HG03108 (cell line): ENCODE results near the gene TNS3.

Experiments
- ATAC-seq: cut with Tn5 transposase; IDR thresholded peaks from one replicate; pipeline ENCODE4 v1.9.1; 2021; ENCODE audit warnings: moderate library complexity; ENCODE audit not compliant: unreplicated experiment

Gene TNS3

DNA sequence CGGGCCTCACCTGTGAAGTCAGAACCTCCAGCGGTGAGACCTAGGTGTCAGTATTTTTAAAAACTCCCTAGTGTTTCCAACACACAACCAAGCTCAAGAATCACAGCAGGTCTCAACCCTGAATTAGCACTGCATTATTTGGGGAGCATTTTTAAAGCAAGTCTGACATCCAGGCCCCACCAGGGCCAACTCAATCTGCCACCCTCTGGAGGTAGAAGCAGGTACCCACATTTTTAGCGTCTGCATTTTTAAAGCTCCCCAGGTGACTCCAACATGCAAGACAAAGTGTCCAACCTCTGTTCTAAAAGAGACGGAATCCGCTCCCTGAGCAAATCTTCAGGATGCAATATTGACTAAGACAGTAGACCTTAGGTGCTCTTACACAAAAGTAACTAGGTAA is 225.7 kb downstream of the TNS3 start:
- no peak for ATAC-seq

DNA sequence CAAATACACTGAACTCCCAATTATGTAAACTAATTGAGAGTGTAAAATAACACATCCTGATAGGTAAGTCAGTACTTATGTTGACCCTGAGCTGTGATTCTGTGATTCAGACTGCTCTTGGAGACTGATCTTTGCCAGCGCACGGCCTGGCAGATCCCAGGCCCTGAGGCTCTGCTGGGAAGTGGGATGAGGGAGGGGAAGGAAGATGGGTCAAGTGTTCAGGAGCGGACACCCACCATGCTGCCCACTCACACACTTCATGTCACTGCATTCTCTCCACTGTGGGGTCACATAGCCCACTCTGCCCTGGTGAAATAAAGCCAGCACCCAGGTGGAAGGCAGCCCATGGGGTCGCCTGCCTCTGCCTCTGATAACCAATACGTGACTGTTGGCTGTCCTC is 226.2 kb downstream of the TNS3 start:
- ATAC-seq: no peak

DNA sequence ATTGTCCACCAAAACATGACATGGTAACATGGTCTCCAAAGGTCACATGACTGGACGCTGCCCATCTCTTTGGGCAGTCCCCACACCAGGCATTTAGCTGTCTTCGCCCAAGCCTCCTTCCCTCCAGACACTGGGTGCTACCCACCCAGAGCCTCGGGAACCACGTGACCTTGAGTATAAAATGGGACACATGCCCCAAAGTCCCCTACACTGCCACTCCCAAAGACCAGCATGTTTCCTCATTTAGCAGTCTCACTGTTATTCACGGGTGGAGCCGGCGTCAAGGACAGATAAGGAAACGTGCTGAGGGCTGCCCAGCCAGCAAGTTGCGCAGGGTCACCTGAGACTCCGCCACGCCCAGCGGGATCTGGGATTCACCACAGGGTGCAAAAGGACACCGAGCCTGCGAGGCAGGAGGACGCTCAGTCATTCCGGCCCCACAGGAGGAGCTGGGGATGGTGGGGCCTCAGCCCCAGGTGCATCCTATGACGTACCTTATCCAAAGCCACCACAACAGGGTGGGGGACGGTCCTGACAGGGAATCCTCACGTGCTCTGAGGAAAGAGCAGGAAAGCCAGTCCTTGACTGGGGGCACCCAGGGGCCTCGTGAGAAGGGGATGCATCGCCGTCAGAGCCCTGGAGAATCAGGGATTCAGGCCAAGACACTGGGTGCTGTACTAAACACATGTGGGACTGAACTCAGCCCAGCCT is 226.9 kb downstream of the TNS3 start:
- no peak for ATAC-seq

DNA sequence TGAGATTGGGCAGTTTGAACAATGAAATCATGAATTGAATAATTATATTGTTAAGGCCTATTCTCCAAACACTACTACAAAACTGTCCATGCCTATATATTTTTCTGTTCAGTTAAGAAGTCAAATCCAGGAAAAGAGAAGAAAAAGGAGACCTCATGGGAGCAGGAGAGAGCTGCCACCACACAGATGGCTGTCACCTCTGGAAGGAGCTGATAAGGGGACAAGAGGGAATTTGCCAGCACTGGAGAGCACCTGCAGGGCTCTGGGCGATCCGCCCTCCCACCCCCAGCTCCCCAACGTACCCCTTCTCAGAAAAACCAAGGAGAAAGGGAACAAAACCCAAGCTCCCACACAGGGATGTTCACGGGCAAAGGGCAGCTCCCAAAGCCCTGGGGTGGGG is 227.8 kb downstream of the TNS3 start:
- no peak for ATAC-seq

DNA sequence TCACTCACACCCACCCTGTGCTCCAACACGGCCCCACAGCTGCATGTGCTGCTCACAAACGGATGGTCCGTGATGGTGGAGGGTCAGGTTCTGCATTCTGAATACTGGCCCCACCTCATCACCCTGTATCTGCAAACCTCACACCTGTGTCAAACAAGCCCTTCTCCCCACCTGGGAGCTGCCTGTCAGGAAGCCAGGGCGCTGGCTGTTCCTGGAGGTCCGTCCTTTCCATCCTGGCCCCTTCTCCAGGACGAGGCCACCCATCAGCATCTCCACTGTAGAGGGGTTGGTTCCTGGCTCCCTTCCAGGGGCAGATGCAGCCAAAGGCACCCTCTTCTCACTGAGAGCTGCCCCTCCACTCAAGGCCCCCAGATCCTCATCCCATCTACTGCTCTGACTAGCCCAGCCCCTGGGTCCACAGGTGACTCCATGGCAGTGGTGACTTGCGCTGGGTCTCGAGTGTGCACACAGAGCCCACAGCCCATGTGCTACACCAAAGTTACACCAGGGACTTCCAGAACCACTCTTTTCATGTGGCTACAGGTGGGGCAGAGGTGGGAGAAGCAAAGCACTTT is 229.4 kb downstream of the TNS3 start:
- no peak for ATAC-seq

DNA sequence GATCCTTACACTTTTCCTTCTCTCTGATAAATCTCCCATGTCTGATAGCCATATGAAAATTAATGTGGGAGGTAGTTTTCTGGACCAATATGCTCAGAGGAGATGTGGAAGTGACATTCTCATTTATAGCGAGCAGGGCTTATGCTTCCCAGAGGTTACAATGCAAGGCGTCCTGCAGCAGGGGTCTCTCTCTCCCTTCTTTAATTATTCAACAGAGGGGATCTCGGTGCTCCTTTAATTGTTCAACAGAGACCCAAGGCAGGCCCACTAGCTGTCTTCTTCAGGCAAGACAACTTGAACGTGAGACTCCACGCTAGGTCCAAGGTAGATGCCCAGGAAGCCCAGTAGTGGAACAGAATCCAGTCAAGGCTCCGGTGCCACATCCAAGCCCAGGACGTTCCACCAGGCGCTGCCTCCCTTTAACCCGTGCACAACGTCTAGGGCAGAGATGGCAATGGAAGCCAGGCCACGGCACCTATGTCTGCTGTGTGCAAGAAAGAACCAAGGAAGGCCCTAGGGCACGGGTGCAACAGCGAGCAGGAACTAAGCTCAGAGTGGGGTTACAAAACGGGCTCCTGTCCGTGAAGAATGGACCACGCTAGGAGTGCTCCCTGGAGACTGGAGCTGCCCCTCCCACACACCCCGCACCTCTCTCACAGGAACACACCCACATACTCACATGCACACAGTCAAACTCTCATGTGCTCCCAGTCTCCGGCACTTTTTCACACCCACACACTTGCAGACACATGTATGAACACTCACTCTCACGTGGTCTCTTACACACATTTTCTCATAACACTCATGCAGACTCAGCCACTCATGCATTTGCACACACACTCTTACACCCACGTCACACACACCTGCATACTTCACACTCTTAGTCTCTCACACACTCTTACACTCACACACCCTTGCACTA is 230.4 kb downstream of the TNS3 start:
- ATAC-seq: no peak

DNA sequence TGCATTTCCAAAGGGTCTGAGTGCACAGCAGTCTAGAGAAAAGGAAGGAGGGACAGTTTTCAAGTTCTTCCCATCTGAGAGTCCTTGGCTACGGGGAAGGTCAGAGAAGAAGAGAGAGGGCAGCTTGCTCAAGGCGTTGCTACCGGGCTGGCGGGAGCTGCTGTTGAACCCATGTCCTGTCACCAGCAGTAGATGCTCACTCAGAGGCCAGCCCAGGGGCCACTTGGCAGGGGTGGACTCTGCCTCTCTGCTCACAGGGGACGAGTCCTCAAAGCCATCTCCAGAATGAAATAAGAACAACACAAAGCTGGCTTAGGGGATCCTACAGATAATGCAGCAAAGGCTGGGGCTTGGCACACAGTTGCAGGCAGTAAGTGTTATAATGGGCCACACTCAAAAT is 231.5 kb downstream of the TNS3 start:
- no peak for ATAC-seq

DNA sequence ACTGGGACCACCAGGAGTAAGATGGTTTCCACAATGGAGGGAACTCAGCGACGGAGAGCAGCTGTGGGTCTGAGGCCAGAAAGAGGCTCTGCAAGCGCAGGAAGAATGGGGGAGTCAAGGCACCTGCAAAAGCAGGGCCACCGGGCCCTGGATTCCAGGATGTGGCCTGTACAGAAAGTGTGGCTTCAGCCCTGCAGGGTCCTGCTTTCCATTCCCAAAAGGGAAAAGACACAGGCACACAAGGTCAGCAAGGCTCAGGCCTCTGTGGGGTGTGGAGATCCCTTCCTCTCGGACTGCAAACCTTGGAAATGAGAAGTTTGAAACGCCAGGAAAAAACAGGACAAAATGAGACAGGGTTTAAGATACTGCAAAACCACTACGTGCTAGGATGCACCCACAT is 232.5 kb downstream of the TNS3 start:
- no peak for ATAC-seq

DNA sequence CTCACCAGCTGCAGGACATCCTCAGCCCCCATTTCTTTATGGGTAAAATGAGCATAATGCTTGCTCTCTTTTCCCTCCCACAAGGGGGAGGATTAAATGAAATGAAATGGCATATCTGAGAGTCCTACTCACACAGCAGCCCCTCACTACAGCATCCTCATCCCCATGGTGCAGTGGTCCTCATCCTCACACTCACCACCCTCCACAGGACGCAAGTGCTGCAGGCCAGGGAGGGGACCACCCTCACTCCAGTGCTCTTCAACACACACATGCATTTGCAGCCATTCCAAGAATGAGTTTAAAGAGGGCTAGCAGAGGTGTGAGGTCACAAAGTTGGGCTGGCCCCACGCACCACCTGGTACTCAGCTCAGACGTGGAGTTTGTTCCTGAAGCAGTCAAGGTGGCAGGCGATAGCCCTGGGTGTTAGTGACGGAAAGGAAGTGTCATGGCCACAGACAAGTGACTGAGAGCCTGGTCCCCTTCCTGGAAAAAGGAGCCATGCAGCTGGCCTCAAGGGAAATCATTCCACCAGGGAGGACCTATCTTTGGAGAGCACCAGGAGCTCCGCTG is 234.0 kb downstream of the TNS3 start:
- no peak for ATAC-seq

DNA sequence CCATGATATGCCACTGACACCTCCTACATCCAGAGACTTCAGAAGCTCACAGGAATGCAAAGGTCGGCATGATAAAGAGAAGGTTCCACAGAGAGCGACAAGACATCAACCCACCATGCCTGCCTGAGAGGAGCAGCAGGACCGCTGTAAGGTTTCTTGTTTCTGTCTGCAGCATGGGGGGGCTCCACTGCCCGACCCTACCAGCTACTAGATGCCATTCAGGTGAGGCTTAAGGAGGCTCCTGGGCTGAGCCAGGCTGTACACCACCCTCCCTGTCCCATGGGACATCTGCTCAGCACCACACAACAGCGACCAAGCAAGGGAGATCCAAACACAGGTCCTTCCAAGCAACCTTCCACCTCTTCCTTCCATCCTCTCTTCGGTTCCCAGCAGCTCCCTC is 234.6 kb downstream of the TNS3 start:
- no peak for ATAC-seq

DNA sequence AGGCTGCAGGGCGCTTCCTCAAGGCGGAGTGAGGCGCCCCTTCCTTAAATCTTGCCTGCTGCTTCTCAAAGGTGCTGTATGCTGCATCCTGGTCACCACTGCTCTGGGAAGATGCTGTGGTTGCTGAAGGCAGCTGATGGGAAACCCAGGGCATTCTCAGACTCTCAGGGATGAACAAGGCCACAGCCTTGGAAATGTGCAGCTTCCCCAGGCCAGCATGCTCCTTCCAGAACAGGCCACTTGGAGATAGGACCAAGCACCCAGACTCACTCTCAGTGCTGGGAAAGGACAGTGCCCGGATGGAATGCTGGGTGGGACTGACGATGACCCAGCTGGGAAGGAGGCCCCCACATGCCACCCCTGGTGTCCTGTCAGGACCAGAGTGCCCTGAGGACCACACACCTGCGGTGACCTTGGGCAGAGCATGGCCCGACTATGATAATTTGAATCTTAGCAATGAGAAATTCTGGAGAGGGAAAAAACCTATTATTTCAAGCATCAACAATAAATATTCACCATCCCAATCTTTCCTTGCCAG is 235.5 kb downstream of the TNS3 start:
- no peak for ATAC-seq

DNA sequence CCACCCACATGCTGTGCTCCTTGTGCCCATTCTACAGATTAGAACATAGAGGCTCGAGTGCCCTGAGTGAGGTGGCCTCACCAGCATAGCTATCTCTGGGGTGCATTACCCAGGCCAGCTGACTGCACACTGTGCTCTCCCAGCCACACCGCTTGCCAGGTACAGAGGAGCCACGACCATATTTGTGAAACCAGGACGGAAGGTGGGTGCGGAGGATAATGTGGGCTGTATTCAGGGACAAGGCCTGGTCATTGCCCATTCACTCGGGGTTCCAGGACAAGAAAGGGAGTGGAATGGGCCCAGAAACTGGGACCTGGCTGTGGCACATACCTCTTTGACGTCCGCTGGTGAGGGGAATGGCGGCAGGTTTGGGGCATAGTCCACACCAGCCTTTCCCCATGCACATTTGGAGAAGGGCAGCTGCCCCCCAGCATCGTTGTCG is 236.0 kb downstream of the TNS3 start:
- ATAC-seq: no peak

DNA sequence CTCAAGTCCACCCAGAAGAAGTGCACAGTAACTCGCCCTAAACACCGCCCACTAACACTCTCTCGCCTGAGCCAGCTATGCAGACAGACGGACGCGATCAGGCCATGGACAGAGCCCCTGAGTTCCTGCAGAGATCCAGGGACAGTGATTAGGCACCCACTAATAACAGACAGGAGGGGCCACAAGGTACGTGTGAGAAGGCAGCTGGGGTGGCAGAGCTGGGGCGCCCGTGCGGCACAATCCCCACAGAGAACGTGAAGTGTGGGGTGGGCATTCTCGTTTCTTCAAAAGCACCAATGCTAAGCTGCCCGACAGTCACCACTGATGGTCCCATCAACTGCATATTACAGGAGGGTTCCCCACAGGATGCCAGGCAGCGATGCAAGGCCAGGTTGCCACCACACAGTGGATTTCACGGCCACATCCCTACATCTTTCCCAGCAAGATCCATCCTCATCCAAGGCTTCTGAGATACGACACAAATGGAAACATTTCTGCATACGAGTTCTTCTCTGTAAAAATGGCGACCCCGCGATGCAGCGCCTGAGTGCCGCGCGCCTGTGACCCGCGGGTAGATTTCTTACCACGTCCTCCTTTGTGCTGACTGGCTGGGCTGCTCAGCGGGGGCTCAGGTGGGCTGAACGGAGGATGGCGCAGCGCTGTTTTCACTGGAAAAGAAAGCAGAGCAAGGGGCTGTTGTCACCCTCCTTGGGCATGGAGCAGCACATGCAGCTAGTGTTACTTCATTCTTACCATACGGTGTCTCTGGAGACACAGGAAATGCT is 237.5 kb downstream of the TNS3 start:
- ATAC-seq: no peak

DNA sequence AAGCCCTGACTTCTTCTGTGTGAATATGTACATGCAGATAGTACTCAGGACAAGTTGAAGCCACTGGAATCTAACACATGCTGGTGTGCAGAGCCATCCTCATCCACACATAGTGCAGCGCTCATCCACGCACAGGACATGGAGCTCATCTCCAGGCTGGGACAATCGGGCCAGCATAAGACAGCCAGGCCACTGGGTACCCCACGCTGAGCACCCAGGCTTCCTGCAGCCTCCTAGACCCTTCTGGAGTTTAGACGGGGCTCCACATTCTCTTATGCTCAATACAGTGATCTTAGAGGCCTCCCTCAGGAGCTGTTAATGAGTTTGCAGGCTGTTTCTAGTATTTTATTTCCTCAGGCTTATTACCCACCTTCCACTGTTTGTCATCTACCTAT is 238.9 kb downstream of the TNS3 start:
- ATAC-seq: no peak

DNA sequence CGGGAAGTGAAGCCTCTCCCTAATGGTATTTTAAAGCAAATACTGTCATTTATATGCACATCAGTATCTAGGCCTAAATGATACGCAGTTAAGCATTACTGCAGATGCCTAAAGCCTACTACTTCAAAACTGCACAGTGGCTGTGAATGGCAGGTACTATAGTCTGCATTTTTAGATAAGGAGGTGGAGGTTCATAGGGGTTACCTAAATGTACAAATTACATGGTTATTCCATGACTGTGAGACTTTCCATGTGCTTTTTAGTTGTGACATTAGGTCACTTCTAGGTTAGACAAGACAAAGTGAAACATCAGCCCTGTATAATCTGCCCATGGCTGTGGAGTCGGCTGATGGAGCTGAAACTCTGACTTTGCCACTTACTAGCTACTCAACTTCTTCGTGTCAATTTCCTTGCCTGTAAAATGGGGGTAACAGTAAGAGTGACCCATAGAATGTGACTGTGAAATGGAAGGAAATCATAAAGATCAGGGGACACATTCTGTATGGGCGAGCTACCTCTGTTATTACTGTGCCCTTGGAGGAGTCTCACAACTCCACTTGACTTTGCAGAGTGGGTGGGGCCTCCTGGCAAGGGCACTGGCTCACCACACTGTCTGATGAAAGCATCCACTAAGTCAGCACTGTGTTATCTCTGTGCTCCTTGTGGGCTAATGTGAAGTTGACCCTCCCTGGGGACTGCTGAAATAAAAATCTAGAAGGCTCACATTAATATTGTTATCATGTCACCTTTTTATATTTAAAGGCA is 239.4 kb downstream of the TNS3 start:
- no peak for ATAC-seq

DNA sequence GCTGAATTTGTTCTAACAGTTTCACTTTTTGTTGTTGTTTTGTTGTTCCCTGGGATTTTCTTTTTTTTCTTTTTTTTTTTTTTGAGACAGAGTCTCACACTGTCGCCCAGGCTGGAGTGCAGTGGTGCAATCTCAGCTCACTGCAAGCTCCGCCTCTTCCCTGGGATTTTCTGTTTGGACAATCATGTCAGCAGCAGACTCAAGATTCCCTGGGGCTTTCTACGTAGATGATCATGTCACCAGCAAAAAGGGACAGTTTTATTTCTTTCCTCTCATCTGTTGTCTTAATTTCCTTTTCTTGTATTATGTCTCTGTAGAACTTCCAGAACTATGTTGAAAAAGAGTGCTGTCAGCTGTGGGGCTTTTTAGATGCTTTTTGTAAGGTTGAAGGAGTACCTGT is 241.4 kb downstream of the TNS3 start:
- no peak for ATAC-seq

DNA sequence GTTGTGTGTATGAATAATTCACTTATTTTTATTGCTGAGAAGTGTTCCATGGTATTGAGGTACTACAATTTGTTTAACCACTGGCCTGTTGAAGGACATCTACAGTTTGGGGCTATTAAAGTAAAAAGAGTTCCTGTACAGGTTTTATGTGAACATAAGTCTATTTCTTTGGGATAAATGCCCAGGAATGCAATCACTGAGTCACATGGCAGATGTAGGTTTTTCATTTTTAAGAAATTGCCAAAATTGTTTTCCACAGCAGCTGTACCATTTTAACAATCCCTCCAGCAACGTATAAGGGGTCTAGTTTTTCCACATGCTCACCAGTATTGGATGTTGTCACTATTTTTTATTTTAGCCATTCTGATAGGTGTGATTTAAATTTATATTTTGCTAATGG is 243.9 kb downstream of the TNS3 start:
- no peak for ATAC-seq

DNA sequence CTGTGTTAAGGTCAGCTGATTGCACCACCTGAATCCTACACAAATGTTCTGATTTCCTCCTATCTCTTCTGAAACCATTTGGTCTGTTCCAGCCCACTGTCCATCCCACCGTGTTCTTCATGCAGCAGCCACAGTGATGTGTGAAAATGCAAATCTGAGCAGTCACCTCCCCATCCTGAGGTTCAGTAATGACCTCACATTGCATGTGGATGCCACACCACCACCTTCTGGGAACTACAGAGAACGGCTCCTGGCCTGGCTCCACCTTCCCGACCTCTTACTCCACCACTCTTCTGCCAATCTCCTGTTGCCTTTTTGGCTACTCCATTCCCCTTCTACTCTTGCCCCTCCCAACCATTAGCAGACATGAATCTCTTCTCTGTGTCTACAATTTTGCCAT is 244.4 kb downstream of the TNS3 start:
- ATAC-seq: peak; percentile 70

DNA sequence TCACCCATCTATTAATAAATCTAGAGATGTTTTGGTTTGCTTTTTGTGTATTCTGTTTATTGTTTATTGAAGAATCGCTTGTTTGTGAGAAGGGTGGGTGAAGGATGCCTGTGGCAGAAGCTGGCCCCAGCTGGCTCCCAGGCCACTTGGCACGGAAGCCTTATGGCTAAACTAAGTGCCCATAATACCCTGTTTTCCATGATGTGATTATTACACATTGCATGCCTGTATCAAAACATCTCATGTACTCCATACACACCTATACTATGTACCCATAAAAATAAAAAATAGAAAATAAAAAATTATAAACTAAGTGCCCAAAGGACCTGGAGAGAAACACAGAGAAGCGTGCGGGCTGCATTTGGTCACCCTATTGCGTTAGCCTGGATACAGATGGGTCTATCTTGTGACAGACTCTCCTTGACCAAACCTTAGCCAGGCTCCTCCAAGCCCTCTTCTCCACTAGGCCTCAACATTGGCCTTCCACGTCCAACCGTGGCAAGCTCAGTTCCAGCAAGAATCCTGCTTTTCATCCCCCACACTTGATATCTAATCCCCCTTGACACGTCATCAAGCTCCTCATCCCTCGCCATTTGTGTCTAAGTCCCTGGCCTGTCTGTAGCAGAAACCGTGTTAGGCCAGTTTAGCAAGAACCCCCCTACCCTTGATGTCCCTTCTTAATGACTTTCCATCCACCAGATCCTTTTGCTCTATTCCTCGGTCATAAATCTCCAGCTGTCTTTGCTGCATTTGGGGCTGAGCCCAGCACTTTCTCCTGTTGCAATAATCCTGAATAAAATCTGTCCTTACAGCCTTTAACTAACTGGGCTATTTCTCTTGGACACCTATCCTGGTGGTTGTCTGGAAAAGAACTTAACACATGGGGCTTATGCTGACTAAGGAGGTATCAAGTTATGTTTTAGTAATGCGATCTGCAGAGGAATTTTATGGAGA is 245.2 kb downstream of the TNS3 start:
- ATAC-seq: no peak
